RWPE2 (cell line): Measurements from ENCODE around the gene ART4.

Experiments used
- ATAC-seq: fragments of 200-7000 bp; cut with Tn5 transposase; 3 replicates; pipeline ENCODE4 v1.9.1; 2021; ENCODE audit warnings: low read depth
- DNase-seq: peaks from one replicate; pipeline ENCODE4 v3.0.0-alpha.2; 2020; ENCODE audit warnings: low spot score
- H3K27ac ChIP-seq: fragments of 450-650 bp; 2 replicates; pipeline ENCODE4 v1.5.1; 2017; ENCODE audit warnings: mild to moderate bottlenecking; ENCODE audit not compliant: poor library complexity, severe bottlenecking
- H3K27me3 ChIP-seq: fragments of 250-450 bp; sonication (Bioruptor Pico); 2 replicates; pipeline ENCODE4 v1.5.1; 2021; ENCODE audit warnings: mild to moderate bottlenecking, moderate library complexity; ENCODE audit not compliant: insufficient read depth, poor library complexity, severe bottlenecking
- H3K36me3 ChIP-seq: fragments of 250-450 bp; sonication (Bioruptor Pico); 2 replicates; pipeline ENCODE4 v1.5.1; 2020; ENCODE audit warnings: low read depth, mild to moderate bottlenecking, moderate library complexity
- H3K4me1 ChIP-seq: fragments of 250-450 bp; sonication (Bioruptor Pico); 2 replicates; pipeline ENCODE4 v1.5.1; 2021; ENCODE audit warnings: mild to moderate bottlenecking, moderate library complexity; ENCODE audit not compliant: insufficient read depth, poor library complexity, severe bottlenecking
- H3K4me3 ChIP-seq: fragments of 250-450 bp; sonication (Bioruptor Pico); 2 replicates; pipeline ENCODE4 v1.5.1; 2021; ENCODE audit warnings: mild to moderate bottlenecking, moderate library complexity; ENCODE audit not compliant: severe bottlenecking
- H3K9me3 ChIP-seq: fragments of 250-450 bp; sonication (Bioruptor Pico); 2 replicates; pipeline ENCODE4 v1.5.1; 2021; ENCODE audit warnings: mild to moderate bottlenecking, moderate library complexity; ENCODE audit not compliant: severe bottlenecking
- CTCF ChIP-seq: fragments of 450-650 bp; IDR thresholded peaks from one replicate; pipeline ENCODE4 v1.5.1; 2017; ENCODE audit warnings: mild to moderate bottlenecking, moderate library complexity; ENCODE audit not compliant: poor library complexity, severe bottlenecking

The ART4 gene

GRCh38 chr12:14852880-14853279, 9.6 kb upstream of the ART4 start:
- no peak for ATAC-seq

GRCh38 chr12:14850929-14851663, 7.8 kb upstream of the ART4 start:
- TF ChIP-seq CTCF, result no peak
- no peaks in the 10 kb centered on the region for H3K9me3 ChIP-seq
- H3K4me1 ChIP-seq, result no peaks in the 10 kb centered on the region
- H3K36me3 ChIP-seq, result no peaks in the 10 kb centered on the region
- H3K27me3 ChIP-seq, result no peaks in the 10 kb centered on the region
- H3K4me3 ChIP-seq, result no peak overlapping the region
- ATAC-seq (no peak), DNase-seq (no peak)
- no peak overlapping the region for H3K27ac ChIP-seq

More at GRCh38 chr12:14852880-14853279, 9.6 kb upstream of the ART4 start:
- Histone ChIP-seq H3K36me3 (no peaks in the 10 kb centered on the region), H3K4me3 (no peak overlapping the region), H3K27ac (no peak overlapping the region), H3K27me3 (no peaks in the 10 kb centered on the region), H3K4me1 (no peaks in the 10 kb centered on the region), H3K9me3 (no peaks in the 10 kb centered on the region)
- TF ChIP-seq CTCF, result no peak
- no peak for DNase-seq

GRCh38 chr12:14849661-14850060, 6.3 kb upstream of the ART4 start:
- ATAC-seq, result no peak

GRCh38 chr12:14846876-14847580, 3.7 kb upstream of the ART4 start:
- no peaks in the 10 kb centered on the region for H3K9me3 ChIP-seq
- no peak for DNase-seq
- no peak for TF ChIP-seq CTCF

More at GRCh38 chr12:14849661-14850060, 6.3 kb upstream of the ART4 start:
- H3K27me3 ChIP-seq, result no peaks in the 10 kb centered on the region
- no peaks in the 10 kb centered on the region for H3K9me3 ChIP-seq
- no peak overlapping the region for H3K27ac ChIP-seq
- DNase-seq, result no peak
- H3K4me3 ChIP-seq, result no peak overlapping the region
- TF ChIP-seq CTCF, result no peak
- H3K4me1 ChIP-seq, result no peaks in the 10 kb centered on the region
- H3K36me3 ChIP-seq, result no peaks in the 10 kb centered on the region

More at GRCh38 chr12:14846876-14847580, 3.7 kb upstream of the ART4 start:
- H3K36me3 ChIP-seq, result no peaks in the 10 kb centered on the region
- H3K27ac ChIP-seq, result no peak overlapping the region
- ATAC-seq, result no peak
- no peak overlapping the region for H3K4me3 ChIP-seq
- no peaks in the 10 kb centered on the region for H3K4me1 ChIP-seq
- H3K27me3 ChIP-seq, result no peaks in the 10 kb centered on the region
